PFSK-1 (cell line): ENCODE results near the gene CENPE.

ENCODE experiments used
- FOXP2 ChIP-seq: optimal IDR thresholded peaks from 2 replicates; pipeline ENCODE3; 2011; ENCODE audit warnings: borderline replicate concordance, control low read depth, inconsistent platforms; ENCODE audit not compliant: insufficient read depth; ENCODE audit errors: extremely low read length, extremely low read depth
- POLR2AphosphoS5 ChIP-seq: IDR thresholded peaks from 2 replicates; pipeline ENCODE4 v1.6.1; 2012; ENCODE audit warnings: low read depth, mild to moderate bottlenecking, control low read depth, low read length, moderate library complexity
- SIN3A ChIP-seq: IDR thresholded peaks from 2 replicates; pipeline ENCODE4 v1.6.1; 2012; ENCODE audit warnings: mild to moderate bottlenecking, low read length, moderate library complexity, borderline replicate concordance; ENCODE audit not compliant: insufficient read depth
- TAF1 ChIP-seq: IDR thresholded peaks from 2 replicates; pipeline ENCODE4 v1.6.1; 2012; ENCODE audit warnings: low read length, control low read depth, borderline replicate concordance; ENCODE audit not compliant: insufficient read depth
- TF ChIP-seq, protein P1 (sequence below), 2 experiments: IDR thresholded peaks; 2 replicates each; pipeline versions ENCODE4 v1.6.1 to v1.8.0; 2011 to 2012; ENCODE audit warnings: low read depth in 2 of 2, low read length in 2 of 2, control low read depth in 1 of 2, inconsistent platforms in 1 of 2, mild to moderate bottlenecking in 1 of 2, moderate library complexity in 1 of 2; ENCODE audit not compliant: insufficient read depth in 1 of 2

CENPE gene

DNA sequence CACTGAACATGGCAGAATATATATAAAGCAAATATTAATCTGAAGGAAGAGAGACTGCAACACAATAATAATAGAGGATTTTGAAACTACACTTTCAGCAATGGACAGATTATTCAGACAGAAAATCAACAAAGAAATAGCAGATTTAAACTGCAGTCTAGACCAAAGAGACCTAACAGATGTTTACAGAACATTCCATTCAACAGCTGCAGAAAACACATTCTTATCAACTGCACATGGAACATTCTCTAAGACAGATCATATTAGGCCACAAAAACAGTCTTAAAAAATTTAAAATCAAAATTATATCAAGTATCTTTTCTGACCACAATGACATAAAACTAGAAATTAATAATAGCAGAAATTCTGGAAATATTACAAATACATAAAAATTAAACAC, 27.1 kb downstream of the CENPE start:
- TF ChIP-seq, protein P1, sequence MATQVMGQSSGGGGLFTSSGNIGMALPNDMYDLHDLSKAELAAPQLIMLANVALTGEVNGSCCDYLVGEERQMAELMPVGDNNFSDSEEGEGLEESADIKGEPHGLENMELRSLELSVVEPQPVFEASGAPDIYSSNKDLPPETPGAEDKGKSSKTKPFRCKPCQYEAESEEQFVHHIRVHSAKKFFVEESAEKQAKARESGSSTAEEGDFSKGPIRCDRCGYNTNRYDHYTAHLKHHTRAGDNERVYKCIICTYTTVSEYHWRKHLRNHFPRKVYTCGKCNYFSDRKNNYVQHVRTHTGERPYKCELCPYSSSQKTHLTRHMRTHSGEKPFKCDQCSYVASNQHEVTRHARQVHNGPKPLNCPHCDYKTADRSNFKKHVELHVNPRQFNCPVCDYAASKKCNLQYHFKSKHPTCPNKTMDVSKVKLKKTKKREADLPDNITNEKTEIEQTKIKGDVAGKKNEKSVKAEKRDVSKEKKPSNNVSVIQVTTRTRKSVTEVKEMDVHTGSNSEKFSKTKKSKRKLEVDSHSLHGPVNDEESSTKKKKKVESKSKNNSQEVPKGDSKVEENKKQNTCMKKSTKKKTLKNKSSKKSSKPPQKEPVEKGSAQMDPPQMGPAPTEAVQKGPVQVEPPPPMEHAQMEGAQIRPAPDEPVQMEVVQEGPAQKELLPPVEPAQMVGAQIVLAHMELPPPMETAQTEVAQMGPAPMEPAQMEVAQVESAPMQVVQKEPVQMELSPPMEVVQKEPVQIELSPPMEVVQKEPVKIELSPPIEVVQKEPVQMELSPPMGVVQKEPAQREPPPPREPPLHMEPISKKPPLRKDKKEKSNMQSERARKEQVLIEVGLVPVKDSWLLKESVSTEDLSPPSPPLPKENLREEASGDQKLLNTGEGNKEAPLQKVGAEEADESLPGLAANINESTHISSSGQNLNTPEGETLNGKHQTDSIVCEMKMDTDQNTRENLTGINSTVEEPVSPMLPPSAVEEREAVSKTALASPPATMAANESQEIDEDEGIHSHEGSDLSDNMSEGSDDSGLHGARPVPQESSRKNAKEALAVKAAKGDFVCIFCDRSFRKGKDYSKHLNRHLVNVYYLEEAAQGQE (IDR thresholded peaks at IDR 0.05; ENCODE audit: insufficient read depth in 1 of 2, low read depth in 2 of 2, low read length in 2 of 2), result no peak
- TF ChIP-seq TAF1 (no peak), POLR2AphosphoS5 (no peak), SIN3A (no peak), FOXP2 (no peak)

- TF ChIP-seq POLR2AphosphoS5 (no peak), FOXP2 (no peak), SIN3A (no peak), TAF1 (no peak)
- TF ChIP-seq, protein P1 (IDR thresholded peaks at IDR 0.05; ENCODE audit: insufficient read depth in 1 of 2, low read depth in 2 of 2, low read length in 2 of 2), result no peak
Measured at GRCh38 chr4:103168993-103169392, 29.1 kb downstream of the CENPE start.

GRCh38 chr4:103162176-103162575, 36.0 kb downstream of the CENPE start:
- no peak for TF ChIP-seq FOXP2
- TF ChIP-seq TAF1, result no peak
- no peak for TF ChIP-seq SIN3A
- TF ChIP-seq POLR2AphosphoS5, result no peak
- TF ChIP-seq, protein P1 (IDR thresholded peaks at IDR 0.05; ENCODE audit: insufficient read depth in 1 of 2, low read depth in 2 of 2, low read length in 2 of 2), result no peak

GRCh38 chr4:103158760-103159159, 39.4 kb downstream of the CENPE start:
- TF ChIP-seq, protein P1 (IDR thresholded peaks at IDR 0.05; ENCODE audit: insufficient read depth in 1 of 2, low read depth in 2 of 2, low read length in 2 of 2), result no peak
- TF ChIP-seq POLR2AphosphoS5, result no peak
- no peak for TF ChIP-seq FOXP2
- no peak for TF ChIP-seq SIN3A
- no peak for TF ChIP-seq TAF1

- TF ChIP-seq FOXP2 (no peak), SIN3A (no peak), TAF1 (no peak), POLR2AphosphoS5 (no peak)
- TF ChIP-seq, protein P1 (IDR thresholded peaks at IDR 0.05; ENCODE audit: insufficient read depth in 1 of 2, low read depth in 2 of 2, low read length in 2 of 2), result no peak
Measured at GRCh38 chr4:103156106-103156505, 42.0 kb downstream of the CENPE start.
